GM21381 (cell line): ENCODE data around the gene XIRP2.
A peak's percentile ranks its signal among the peaks of the same experiment; 100 is the strongest.
"Not testable (repeated sequence)": the region's sequence is repeated elsewhere in the genome, so short reads cannot be mapped to it uniquely, and the experiment has no call there.

Experiments
- ATAC-seq: cut with Tn5 transposase; IDR thresholded peaks from one replicate; pipeline ENCODE4 v1.9.1; 2021; ENCODE audit warnings: mild to moderate bottlenecking, moderate library complexity; ENCODE audit not compliant: unreplicated experiment

The XIRP2 gene

GRCh38 chr2:167191588-167191987, 303.3 kb downstream of the XIRP2 start:
- ATAC-seq: no peak

- ATAC-seq: no peak
These were observed 304.6 kb downstream of the XIRP2 start for GRCh38 chr2:167192833-167193232.

- ATAC-seq: no peak
These were observed 308.4 kb downstream of the XIRP2 start for GRCh38 chr2:167196461-167197252.

GRCh38 chr2:167198009-167198408, 309.7 kb downstream of the XIRP2 start:
- no peak for ATAC-seq

GRCh38 chr2:167198576-167198975, 310.3 kb downstream of the XIRP2 start:
- ATAC-seq: no peak

GRCh38 chr2:167200019-167200418, 311.7 kb downstream of the XIRP2 start:
- ATAC-seq: no peak

GRCh38 chr2:167209784-167210183, 321.5 kb downstream of the XIRP2 start:
- ATAC-seq: no peak

- ATAC-seq: peak; percentile 86
These were observed 323.9 kb downstream of the XIRP2 start for GRCh38 chr2:167212014-167212648.

GRCh38 chr2:167215595-167215994, 327.3 kb downstream of the XIRP2 start:
- ATAC-seq: no peak

- ATAC-seq: no peak
These were observed 349.2 kb downstream of the XIRP2 start for GRCh38 chr2:167237478-167237877.

- no peak for ATAC-seq
These were observed 352.4 kb downstream of the XIRP2 start for GRCh38 chr2:167240671-167241070.

GRCh38 chr2:167249197-167249596, 360.9 kb downstream of the XIRP2 start:
- no peak for ATAC-seq

GRCh38 chr2:167253025-167253424, 364.7 kb downstream of the XIRP2 start:
- no peak for ATAC-seq

GRCh38 chr2:167254721-167255120, 366.4 kb downstream of the XIRP2 start:
- ATAC-seq: no peak

GRCh38 chr2:167258712-167259111, 370.4 kb downstream of the XIRP2 start:
- no peak for ATAC-seq

- ATAC-seq: no peak
These were observed 376.1 kb downstream of the XIRP2 start for GRCh38 chr2:167264380-167264779.

GRCh38 chr2:167265004-167265403, 376.7 kb downstream of the XIRP2 start:
- no peak for ATAC-seq

- ATAC-seq: no peak
These were observed 377.4 kb downstream of the XIRP2 start for GRCh38 chr2:167265722-167266121.

GRCh38 chr2:167268245-167268644, 380.0 kb downstream of the XIRP2 start:
- not testable (repeated sequence) for ATAC-seq

GRCh38 chr2:167271932-167272331, 383.7 kb downstream of the XIRP2 start:
- ATAC-seq: no peak

GRCh38 chr2:167275046-167275445, 386.8 kb downstream of the XIRP2 start:
- no peak for ATAC-seq

- no peak for ATAC-seq
These were observed 391.5 kb downstream of the XIRP2 start for GRCh38 chr2:167279810-167280209.
